GM23338 (cell line): ENCODE measurements around the gene CDC14B. TPM values are rescaled to one million over a fixed set of nuclear protein-coding genes. Genes with fewer than 3 reads are reported as not detected.

Source experiments
- CREB1 ChIP-seq: fragments of 250-450 bp; sonication (Bioruptor Pico); IDR thresholded peaks from 2 replicates; pipeline ENCODE4 v1.5.0; 2020; ENCODE audit warnings: low read depth, mild to moderate bottlenecking, moderate library complexity
- EZH2phosphoT487 ChIP-seq: fragments of 200-600 bp; sonication (generic); IDR thresholded peaks from one replicate; pipeline ENCODE4 v1.8.1; 2018; ENCODE audit warnings: antibody characterized with exemption; ENCODE audit not compliant: unreplicated experiment
- JUNB ChIP-seq: IDR thresholded peaks from one replicate; pipeline ENCODE4 v1.6.1; 2016; ENCODE audit warnings: antibody characterized with exemption; ENCODE audit not compliant: unreplicated experiment
- NANOG ChIP-seq: IDR thresholded peaks from 2 replicates; pipeline ENCODE4 v1.6.1; 2016; ENCODE audit warnings: antibody characterized with exemption, borderline replicate concordance
- ZNF331 ChIP-seq: fragments of 250-450 bp; sonication (Bioruptor Pico); IDR thresholded peaks from 2 replicates; pipeline ENCODE4 v1.5.0; 2020; ENCODE audit warnings: low read depth, mild to moderate bottlenecking, moderate library complexity
- polyA plus RNA-seq: library from polyadenylated mRNA; unstranded; fragments of >200 nt; fragmentation: Nextera tagmentation; extraction: Ambion mirVana; gene quantifications from 2 replicates; pipeline ENCODE4 v1.2.1, GENCODE V29; 2016
- total RNA-seq: library from RNA; depleted of rRNA; stranded (reverse); fragments of >200 nt; shearing (Covaris generic); gene quantifications from 2 replicates; pipeline ENCODE4 v1.2.3, GENCODE V29; 2014
- TF ChIP-seq, protein P1 (sequence below): IDR thresholded peaks from one replicate; pipeline ENCODE4 v1.6.1; 2018; ENCODE audit warnings: antibody characterized with exemption; ENCODE audit not compliant: unreplicated experiment
- TF ChIP-seq, protein P2 (sequence below): fragments of 250-450 bp; sonication (Bioruptor Pico); IDR thresholded peaks from 2 replicates; pipeline ENCODE4 v1.5.0; 2020; ENCODE audit warnings: mild to moderate bottlenecking, moderate library complexity

The CDC14B gene
- total and polyA plus RNA-seq, 2 experiments from 2014 or later = 12.2 to 52.1 TPM

DNA sequence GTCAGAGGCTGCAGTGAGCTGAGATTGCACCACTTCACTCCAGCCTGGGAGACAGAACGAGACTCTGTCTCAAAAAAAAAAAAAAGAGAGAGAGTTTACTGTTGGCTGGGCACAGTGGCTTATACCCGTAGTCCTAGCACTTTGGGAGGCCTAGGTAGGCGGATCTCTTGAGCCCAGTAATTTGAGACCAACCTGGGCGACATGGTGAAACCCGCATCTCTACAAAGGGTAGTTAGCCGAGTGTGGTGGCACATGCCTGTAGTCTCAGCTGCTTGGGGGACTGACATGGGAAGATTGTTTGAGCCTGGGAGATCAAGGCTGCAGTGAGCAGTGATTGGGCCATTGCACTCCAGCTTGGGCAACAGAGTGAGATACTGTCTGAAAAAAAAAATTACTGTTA lies 157.1 kb downstream of the CDC14B start (continued):
- TF ChIP-seq, protein P1, sequence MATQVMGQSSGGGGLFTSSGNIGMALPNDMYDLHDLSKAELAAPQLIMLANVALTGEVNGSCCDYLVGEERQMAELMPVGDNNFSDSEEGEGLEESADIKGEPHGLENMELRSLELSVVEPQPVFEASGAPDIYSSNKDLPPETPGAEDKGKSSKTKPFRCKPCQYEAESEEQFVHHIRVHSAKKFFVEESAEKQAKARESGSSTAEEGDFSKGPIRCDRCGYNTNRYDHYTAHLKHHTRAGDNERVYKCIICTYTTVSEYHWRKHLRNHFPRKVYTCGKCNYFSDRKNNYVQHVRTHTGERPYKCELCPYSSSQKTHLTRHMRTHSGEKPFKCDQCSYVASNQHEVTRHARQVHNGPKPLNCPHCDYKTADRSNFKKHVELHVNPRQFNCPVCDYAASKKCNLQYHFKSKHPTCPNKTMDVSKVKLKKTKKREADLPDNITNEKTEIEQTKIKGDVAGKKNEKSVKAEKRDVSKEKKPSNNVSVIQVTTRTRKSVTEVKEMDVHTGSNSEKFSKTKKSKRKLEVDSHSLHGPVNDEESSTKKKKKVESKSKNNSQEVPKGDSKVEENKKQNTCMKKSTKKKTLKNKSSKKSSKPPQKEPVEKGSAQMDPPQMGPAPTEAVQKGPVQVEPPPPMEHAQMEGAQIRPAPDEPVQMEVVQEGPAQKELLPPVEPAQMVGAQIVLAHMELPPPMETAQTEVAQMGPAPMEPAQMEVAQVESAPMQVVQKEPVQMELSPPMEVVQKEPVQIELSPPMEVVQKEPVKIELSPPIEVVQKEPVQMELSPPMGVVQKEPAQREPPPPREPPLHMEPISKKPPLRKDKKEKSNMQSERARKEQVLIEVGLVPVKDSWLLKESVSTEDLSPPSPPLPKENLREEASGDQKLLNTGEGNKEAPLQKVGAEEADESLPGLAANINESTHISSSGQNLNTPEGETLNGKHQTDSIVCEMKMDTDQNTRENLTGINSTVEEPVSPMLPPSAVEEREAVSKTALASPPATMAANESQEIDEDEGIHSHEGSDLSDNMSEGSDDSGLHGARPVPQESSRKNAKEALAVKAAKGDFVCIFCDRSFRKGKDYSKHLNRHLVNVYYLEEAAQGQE = no peak
- no peak for TF ChIP-seq NANOG
- no peak for TF ChIP-seq JUNB
- no peak for TF ChIP-seq EZH2phosphoT487
- no peak for TF ChIP-seq CREB1 (CRISPR knock-in tag)
- TF ChIP-seq, protein P2, sequence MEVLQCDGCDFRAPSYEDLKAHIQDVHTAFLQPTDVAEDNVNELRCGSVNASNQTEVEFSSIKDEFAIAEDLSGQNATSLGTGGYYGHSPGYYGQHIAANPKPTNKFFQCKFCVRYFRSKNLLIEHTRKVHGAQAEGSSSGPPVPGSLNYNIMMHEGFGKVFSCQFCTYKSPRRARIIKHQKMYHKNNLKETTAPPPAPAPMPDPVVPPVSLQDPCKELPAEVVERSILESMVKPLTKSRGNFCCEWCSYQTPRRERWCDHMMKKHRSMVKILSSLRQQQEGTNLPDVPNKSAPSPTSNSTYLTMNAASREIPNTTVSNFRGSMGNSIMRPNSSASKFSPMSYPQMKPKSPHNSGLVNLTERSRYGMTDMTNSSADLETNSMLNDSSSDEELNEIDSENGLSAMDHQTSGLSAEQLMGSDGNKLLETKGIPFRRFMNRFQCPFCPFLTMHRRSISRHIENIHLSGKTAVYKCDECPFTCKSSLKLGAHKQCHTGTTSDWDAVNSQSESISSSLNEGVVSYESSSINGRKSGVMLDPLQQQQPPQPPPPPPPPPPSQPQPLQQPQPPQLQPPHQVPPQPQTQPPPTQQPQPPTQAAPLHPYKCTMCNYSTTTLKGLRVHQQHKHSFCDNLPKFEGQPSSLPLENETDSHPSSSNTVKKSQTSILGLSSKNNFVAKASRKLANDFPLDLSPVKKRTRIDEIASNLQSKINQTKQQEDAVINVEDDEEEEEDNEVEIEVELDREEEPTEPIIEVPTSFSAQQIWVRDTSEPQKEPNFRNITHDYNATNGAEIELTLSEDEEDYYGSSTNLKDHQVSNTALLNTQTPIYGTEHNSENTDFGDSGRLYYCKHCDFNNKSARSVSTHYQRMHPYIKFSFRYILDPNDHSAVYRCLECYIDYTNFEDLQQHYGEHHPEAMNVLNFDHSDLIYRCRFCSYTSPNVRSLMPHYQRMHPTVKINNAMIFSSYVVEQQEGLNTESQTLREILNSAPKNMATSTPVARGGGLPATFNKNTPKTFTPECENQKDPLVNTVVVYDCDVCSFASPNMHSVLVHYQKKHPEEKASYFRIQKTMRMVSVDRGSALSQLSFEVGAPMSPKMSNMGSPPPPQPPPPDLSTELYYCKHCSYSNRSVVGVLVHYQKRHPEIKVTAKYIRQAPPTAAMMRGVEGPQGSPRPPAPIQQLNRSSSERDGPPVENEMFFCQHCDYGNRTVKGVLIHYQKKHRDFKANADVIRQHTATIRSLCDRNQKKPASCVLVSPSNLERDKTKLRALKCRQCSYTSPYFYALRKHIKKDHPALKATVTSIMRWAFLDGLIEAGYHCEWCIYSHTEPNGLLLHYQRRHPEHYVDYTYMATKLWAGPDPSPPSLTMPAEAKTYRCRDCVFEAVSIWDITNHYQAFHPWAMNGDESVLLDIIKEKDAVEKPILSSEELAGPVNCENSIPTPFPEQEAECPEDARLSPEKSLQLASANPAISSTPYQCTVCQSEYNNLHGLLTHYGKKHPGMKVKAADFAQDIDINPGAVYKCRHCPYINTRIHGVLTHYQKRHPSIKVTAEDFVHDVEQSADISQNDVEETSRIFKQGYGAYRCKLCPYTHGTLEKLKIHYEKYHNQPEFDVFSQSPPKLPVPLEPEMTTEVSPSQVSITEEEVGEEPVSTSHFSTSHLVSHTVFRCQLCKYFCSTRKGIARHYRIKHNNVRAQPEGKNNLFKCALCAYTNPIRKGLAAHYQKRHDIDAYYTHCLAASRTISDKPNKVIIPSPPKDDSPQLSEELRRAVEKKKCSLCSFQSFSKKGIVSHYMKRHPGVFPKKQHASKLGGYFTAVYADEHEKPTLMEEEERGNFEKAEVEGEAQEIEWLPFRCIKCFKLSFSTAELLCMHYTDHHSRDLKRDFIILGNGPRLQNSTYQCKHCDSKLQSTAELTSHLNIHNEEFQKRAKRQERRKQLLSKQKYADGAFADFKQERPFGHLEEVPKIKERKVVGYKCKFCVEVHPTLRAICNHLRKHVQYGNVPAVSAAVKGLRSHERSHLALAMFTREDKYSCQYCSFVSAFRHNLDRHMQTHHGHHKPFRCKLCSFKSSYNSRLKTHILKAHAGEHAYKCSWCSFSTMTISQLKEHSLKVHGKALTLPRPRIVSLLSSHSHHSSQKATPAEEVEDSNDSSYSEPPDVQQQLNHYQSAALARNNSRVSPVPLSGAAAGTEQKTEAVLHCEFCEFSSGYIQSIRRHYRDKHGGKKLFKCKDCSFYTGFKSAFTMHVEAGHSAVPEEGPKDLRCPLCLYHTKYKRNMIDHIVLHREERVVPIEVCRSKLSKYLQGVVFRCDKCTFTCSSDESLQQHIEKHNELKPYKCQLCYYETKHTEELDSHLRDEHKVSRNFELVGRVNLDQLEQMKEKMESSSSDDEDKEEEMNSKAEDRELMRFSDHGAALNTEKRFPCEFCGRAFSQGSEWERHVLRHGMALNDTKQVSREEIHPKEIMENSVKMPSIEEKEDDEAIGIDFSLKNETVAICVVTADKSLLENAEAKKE (CRISPR knock-in tag) = no peak
- no peak for TF ChIP-seq ZNF331 (CRISPR knock-in tag)
